ENCODE data around the gene VGLL2.

Gene VGLL2

GRCh38 chr6:117270055-117270842, 4.9 kb downstream of the VGLL2 start:
- DNase-seq, result no peak

GRCh38 chr6:117270843-117271507, 5.6 kb downstream of the VGLL2 start:
- DNase-seq, result no peak

GRCh38 chr6:117272032-117272866, 6.9 kb downstream of the VGLL2 start:
- no peak for DNase-seq

GRCh38 chr6:117272891-117273290, 7.5 kb downstream of the VGLL2 start:
- no peak for DNase-seq

GRCh38 chr6:117275205-117275604, 9.8 kb downstream of the VGLL2 start:
- DNase-seq, result no peak

GRCh38 chr6:117275711-117276110, 10.4 kb downstream of the VGLL2 start:
- DNase-seq, result no peak

- DNase-seq, result no peak
Measured at GRCh38 chr6:117276778-117277316, 11.5 kb downstream of the VGLL2 start.

- DNase-seq, result no peak
Measured at GRCh38 chr6:117280922-117281321, 15.6 kb downstream of the VGLL2 start.

- no peak for DNase-seq
Measured at GRCh38 chr6:117288083-117288715, 22.8 kb downstream of the VGLL2 start.

GRCh38 chr6:117290173-117290846, 25.0 kb downstream of the VGLL2 start:
- DNase-seq, result no peak

- no peak for DNase-seq
Measured at GRCh38 chr6:117298941-117299340, 33.6 kb downstream of the VGLL2 start.

GRCh38 chr6:117303323-117303722, 38.0 kb downstream of the VGLL2 start:
- no peak for DNase-seq

GRCh38 chr6:117304446-117304845, 39.1 kb downstream of the VGLL2 start:
- no peak for DNase-seq

GRCh38 chr6:117306227-117306790, 41.0 kb downstream of the VGLL2 start:
- DNase-seq, result no peak

GRCh38 chr6:117307655-117308054, 42.3 kb downstream of the VGLL2 start:
- DNase-seq, result no peak

- no peak for DNase-seq
Measured at GRCh38 chr6:117309069-117309468, 43.7 kb downstream of the VGLL2 start.

GRCh38 chr6:117309611-117310010, 44.3 kb downstream of the VGLL2 start:
- no peak for DNase-seq

GRCh38 chr6:117311310-117311709, 46.0 kb downstream of the VGLL2 start:
- DNase-seq, result no peak

GRCh38 chr6:117311726-117312125, 46.4 kb downstream of the VGLL2 start:
- no peak for DNase-seq

- no peak for DNase-seq
Measured at GRCh38 chr6:117317261-117317660, 51.9 kb downstream of the VGLL2 start.
